PC-9 (cell line): Measurements from ENCODE around the gene ESPNL. TPM values are rescaled to one million over a fixed set of nuclear protein-coding genes. Genes with fewer than 3 reads are reported as not detected.

ENCODE experiments used
- BruUV-seq: library from RNA; stranded (reverse); fragments of 400-500 nt; replicated peaks from 2 replicates; lab custom pipeline; 2021; lab: Mats Ljungman, UMichigan
- CTCF ChIA-PET: fragments of 300-600 bp; sonication (Branson Sonifier 250); formaldehyde crosslinking; loops from one replicate; lab custom pipeline; 2022; ENCODE audit warnings: antibody characterized with exemption; lab: Charles Lee
- POLR2A ChIA-PET: fragments of 300-600 bp; sonication (Branson Sonifier 250); formaldehyde crosslinking; loops from one replicate; lab custom pipeline; 2022; ENCODE audit warnings: antibody characterized with exemption; ENCODE audit not compliant: unreplicated experiment; lab: Charles Lee
- DNase-seq, 2 experiments: peaks; one replicate each; pipeline versions ENCODE4 v3.0.0 to v3.0.0-alpha.2; 2015 to 2022; ENCODE audit warnings: mixed read lengths in 1 of 2
- H2AFZ ChIP-seq: fragments of 200-600 bp; sonication (generic); 2 replicates; pipeline ENCODE4 v1.8.1; 2017; ENCODE audit warnings: antibody characterized with exemption
- H3F3A ChIP-seq: fragments of 200-600 bp; sonication (generic); 2 replicates; pipeline ENCODE4 v1.8.1; 2017; ENCODE audit warnings: antibody characterized with exemption, mild to moderate bottlenecking, low read depth; ENCODE audit not compliant: insufficient read depth
- H3K27ac ChIP-seq: fragments of 200-600 bp; sonication (generic); 2 replicates; pipeline ENCODE4 v1.6.1; 2016; ENCODE audit warnings: mixed run types
- H3K27me3 ChIP-seq: fragments of 200-600 bp; sonication (generic); 2 replicates; pipeline ENCODE4 v1.6.1; 2016; ENCODE audit warnings: low read depth, mixed run types; ENCODE audit not compliant: insufficient read depth
- H3K36me3 ChIP-seq: fragments of 200-600 bp; sonication (generic); 2 replicates; pipeline ENCODE4 v1.6.1; 2016; ENCODE audit warnings: low read depth, mixed run types
- H3K4me1 ChIP-seq: fragments of 200-600 bp; sonication (generic); replicated peaks from 2 replicates; pipeline ENCODE4 v1.6.1; 2016; ENCODE audit warnings: mixed run types; ENCODE audit not compliant: insufficient read depth
- H3K4me2 ChIP-seq: fragments of 200-600 bp; sonication (generic); 2 replicates; pipeline ENCODE4 v1.6.1; 2017; ENCODE audit warnings: mixed run types
- H3K4me3 ChIP-seq: fragments of 200-600 bp; sonication (generic); 2 replicates; pipeline ENCODE4 v1.6.1; 2016; ENCODE audit warnings: mixed run types
- H3K79me2 ChIP-seq: fragments of 200-600 bp; sonication (generic); 2 replicates; pipeline ENCODE4 v1.6.1; 2017; ENCODE audit warnings: low read depth, mixed run types
- H3K9me2 ChIP-seq: fragments of 200-600 bp; sonication (generic); 2 replicates; pipeline ENCODE4 v1.8.1; 2017; ENCODE audit warnings: mild to moderate bottlenecking; ENCODE audit not compliant: insufficient read depth
- H3K9me3 ChIP-seq: fragments of 200-600 bp; sonication (generic); 2 replicates; pipeline ENCODE4 v1.8.1; 2016; ENCODE audit warnings: low read depth; ENCODE audit not compliant: insufficient read depth
- H4K20me1 ChIP-seq: fragments of 200-600 bp; sonication (generic); 2 replicates; pipeline ENCODE4 v1.8.1; 2017; ENCODE audit not compliant: insufficient read depth
- CTCF ChIP-seq: fragments of 200-600 bp; sonication (generic); conservative IDR thresholded peaks from 2 replicates; pipeline ENCODE4 v1.6.1; 2017; ENCODE audit warnings: mixed run types, antibody characterized with exemption, mild to moderate bottlenecking, moderate library complexity
- EZH2 ChIP-seq: fragments of 200-600 bp; sonication (generic); IDR thresholded peaks from 2 replicates; pipeline ENCODE4 v1.8.0; 2017; ENCODE audit warnings: antibody characterized with exemption, low read depth
- intact Hi-C: fragments of 100-400 bp; cut with micrococcal nuclease; formaldehyde crosslinking; loops from one replicate; pipeline ENCODE4 v1.10.0; 2022; ENCODE audit not compliant: unreplicated experiment
- total RNA-seq: library from RNA; stranded (reverse); gene quantifications from 2 replicates; pipeline ENCODE4 v1.2.3, GENCODE V29; 2021

Gene ESPNL
- total RNA-seq, 1 experiment from 2014 or later = 1.1 TPM

GRCh38 chr2:238130696-238131628 is 30.8 kb downstream of the ESPNL start:
- no peaks in the 10 kb centered on the region for H3K79me2 ChIP-seq
- H3K4me2 ChIP-seq = no peak overlapping the region
- no peaks in the 10 kb centered on the region for H3K27me3 ChIP-seq
- peaks cover 19% of the 10 kb centered on the region for H3F3A ChIP-seq
- ChIA-PET CTCF (interaction anchor here (0.6 kb wide), 1 partner anchor 702 kb away, joined by 3 read pairs; no protein-coding TSS in a partner anchor), POLR2A (no interaction called here)
- no peak overlapping the region for H3K4me3 ChIP-seq
- H2AFZ ChIP-seq = no peak overlapping the region
- TF ChIP-seq EZH2 = no peak
- no peak for TF ChIP-seq CTCF
- H3K9me2 ChIP-seq = no peaks in the 10 kb centered on the region
- H3K36me3 ChIP-seq = no peaks in the 10 kb centered on the region
- H3K4me1 ChIP-seq = no peaks in the 10 kb centered on the region
- no peak overlapping the region for H3K27ac ChIP-seq
- BruUV-seq = no TSS peak
- intact Hi-C loops = no loop called here
- no peaks in the 10 kb centered on the region for H4K20me1 ChIP-seq
- H3K9me3 ChIP-seq = peaks cover 8% of the 10 kb centered on the region; the same call in 1 of the 2 replicates
- DNase-seq = no peak

- TF ChIP-seq CTCF (no peak), EZH2 (no peak)
- Histone ChIP-seq H3K79me2 (no peaks in the 10 kb centered on the region), H3F3A (peaks cover 15% of the 10 kb centered on the region; the same call in 1 of the 2 replicates)
Observed at GRCh38 chr2:238131761-238132462, 31.8 kb downstream of the ESPNL start.

More at GRCh38 chr2:238131761-238132462, 31.8 kb downstream of the ESPNL start:
- no peak overlapping the region for H3K4me3 ChIP-seq
- no peak overlapping the region for H3K4me2 ChIP-seq
- no peak overlapping the region for H3K27ac ChIP-seq
- no TSS peak for BruUV-seq
- CTCF ChIA-PET = interaction anchor here (0.6 kb wide), 1 partner anchor 703 kb away, joined by 3 read pairs; no protein-coding TSS in a partner anchor
- no peak overlapping the region for H2AFZ ChIP-seq
- H3K27me3 ChIP-seq = no peaks in the 10 kb centered on the region
- POLR2A ChIA-PET = no interaction called here
- DNase-seq = no peak
- H3K36me3 ChIP-seq = no peaks in the 10 kb centered on the region
- peaks cover 5% of the 10 kb centered on the region for H3K4me1 ChIP-seq
- intact Hi-C loops = no loop called here
- no peaks in the 10 kb centered on the region for H3K9me2 ChIP-seq
- H4K20me1 ChIP-seq = no peaks in the 10 kb centered on the region
- no peaks in the 10 kb centered on the region for H3K9me3 ChIP-seq
